NCI-H69 (cell line): ENCODE results near the gene PALD1.

Source experiments
- DNase-seq: peaks from one replicate; lab custom pipeline; 2025; lab: John Stamatoyannopoulos, UW

Gene PALD1

DNA sequence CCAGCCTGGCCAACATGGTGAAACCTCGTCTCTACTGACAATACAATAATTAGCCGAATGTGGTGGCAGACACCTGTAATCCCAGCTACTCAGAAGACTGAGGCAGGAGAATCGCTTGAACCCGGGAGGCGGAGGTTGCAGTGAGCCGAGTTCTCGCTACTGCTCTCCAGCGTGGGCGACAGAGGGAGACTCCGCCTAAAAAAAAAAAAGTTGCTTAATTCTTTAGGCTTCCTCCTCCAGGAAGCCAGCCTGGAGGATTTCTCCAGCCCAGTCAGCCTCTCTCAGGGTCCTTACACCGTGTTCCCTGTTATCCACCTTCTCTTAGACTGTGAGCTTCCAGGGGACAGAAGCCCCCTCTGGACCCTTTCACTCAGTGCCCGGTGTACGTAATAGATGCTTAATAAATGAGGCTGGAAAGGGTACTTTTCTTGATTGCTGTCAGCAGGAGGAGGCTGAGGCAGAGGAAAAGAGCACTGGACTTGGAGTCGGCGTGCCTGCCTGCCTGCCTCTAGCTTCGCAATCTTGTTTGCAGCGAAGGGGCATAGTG is 20.7 kb upstream of the PALD1 start:
- no peak for DNase-seq

DNA sequence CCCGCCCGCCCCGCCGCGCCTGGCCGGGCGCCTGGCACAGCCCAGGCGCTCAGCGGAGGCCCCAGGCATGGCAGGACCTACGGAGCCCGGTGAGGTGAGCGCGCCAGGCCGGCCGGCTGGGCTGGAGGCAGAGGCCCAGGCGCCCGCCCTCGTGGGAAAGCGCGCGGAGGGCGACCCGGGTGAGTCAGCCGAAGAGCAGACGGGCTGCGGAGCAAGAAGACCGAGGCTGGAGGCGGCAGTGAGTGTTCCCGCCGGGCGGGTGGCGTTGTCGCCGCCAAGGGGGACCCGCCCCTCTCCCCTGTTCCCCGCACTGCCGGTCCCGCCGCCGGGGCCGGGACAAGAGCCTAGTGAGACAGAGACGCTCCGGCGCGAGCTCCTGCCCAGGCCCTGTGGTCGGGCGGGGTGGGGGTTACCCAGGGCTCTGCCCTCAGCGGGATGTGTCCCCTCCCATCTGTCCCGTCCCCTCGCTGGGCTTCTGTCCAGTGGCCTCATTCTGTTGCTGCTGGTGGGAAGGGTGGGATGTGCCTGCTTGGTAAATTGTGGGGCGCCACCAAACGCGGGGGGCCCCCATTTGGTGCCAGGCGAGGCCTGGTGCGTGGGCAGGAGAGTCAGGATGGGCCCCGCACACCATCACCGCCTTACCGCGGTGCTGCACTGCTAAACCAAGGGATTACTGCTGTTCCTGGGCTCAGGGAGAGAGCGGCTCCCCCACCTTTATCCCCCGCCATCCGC is 20.1 kb upstream of the PALD1 start:
- DNase-seq, result peak; percentile 68

DNA sequence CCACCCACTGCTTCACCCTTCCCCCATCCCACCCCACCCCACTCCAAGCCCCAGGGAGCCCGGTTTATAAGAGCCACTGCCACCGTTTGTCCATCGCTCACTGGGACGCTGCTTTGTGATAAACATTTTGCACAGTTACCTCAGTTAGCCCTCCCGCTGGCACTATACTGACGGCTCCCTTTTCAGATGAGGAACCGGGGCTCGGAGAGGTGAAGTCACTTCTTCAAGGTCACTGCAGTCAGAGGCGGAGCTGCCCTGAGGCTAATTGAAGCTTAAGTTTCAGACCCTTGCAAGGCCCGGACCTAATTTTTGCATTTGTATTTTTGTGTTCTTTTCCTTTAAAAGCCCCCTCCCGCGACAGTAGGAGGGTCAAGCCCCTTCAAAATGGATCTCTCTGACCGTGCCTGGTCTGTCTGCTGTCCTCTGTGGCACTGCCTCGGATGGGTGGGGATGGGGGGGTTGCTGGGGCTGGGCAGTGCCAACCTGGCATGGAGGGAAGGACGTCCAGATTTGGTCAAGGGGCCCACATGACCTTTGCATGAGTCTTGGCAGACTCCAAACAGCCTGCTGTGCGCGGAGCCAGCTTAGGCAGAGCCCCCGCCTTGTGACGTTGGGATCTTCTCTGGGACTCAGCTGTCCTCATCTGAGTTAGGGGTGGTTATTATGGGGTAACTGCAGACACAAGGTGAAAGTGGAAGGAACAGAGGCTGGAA is 19.4 kb upstream of the PALD1 start:
- peak; percentile 36 for DNase-seq

DNA sequence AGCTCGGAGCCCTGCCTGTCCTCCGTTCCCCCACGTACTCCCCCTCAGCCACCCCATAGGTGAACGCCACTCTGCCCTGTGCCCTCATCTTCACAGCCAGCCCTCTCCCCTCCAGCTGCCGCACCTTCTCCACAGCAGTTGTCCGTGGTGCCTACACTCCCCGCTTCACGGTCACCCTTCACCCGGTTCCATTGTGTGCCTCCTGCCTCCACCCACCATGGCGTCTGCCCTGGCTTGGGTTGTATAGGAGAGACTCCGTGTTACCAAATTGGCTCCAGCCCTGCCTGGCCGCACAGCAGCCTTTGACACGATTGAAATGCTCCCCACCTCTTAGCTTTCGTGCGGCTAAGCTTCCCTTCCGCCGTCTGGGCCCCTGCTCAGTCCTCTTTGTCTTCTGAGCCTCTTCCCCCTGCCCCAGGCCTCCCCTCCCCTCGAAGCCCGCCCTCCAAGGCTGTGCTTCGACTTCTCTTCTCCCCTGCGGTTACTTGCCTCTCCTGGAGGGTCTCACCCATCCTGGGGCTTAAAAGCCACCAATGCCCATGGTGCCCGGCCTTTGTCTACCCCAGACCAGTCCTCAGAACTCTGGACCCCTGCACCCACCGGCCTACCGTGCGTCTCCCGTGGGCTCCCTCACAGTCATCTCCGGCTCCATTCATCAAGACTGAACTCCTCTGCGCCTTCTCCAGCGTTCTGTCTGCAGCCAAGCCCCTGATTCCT is 18.6 kb upstream of the PALD1 start:
- no peak for DNase-seq

DNA sequence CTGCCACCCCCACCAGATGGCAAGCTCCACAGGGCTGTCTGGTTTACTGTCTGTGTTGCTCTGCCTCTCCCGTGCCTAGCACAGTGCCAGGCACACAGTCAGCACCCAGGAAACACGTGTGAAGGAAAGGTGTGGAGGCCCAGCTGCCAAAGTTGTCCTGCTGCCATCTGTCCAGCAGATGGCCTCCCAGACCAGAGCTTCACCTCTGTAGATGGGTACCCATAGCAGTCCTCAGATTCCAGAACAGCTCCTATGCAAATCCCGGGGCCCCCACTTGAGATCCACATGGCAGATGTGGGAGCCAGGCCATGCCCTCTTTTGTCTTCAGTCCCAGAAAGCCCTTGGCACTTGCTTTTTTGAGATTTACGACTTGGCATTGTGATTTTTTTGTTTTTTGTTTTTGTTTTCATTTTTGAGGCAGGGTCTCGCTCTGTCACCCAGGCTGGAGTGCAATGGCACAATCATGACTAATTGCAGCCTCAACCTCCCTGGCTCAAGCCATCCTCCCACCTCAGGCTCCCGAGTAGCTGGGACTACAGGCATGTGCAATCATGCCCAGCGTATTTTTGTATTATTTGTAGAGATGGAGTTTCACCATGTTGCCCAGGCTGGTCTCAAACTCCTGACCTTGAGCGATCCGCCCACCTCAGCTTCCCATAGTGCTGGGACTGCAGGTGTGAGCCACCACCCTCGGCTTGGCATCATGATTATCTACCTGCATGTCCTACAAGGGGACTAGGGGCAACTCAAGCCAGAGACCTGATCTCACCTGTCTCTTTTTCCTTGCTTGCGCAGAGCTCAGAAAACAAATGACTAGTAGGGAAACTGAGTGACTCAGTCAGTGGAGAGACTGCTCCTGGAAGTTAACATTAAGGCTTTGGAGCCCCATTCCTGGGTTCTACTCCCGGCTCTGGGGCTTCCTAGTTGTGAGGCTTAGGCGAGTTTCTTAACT is 16.9 kb upstream of the PALD1 start:
- peak; percentile 71 for DNase-seq

DNA sequence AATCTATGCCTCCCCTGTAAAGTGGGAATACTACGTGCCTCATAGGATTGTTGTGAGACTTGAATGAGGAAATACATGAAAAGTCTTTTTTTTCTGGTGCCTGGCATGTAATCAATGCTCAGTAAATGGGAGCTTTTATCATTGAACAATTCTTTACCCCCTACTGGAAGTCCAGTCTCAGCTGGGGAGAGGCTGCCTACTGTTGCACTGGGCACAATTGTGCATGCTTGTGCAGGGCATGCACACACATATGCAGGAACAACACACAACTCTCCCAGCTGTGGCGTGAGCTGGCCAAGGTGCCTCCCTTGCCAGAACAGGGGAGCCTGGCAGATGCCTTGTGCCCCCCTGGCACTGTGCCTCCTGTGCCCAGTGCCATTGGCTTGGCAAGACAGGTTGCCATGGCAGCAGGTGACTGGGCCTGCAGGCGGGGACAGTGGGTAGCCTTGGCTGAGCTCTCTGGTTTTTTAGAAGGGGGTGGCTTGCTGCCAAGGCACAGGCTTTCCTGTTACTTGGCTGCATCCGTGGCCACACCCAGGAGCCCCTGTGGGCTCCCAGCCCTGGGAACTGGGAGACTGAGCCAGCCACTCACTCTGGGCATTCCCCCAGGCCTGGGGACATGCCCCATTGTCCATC is 16.1 kb upstream of the PALD1 start:
- peak; percentile 93 for DNase-seq

DNA sequence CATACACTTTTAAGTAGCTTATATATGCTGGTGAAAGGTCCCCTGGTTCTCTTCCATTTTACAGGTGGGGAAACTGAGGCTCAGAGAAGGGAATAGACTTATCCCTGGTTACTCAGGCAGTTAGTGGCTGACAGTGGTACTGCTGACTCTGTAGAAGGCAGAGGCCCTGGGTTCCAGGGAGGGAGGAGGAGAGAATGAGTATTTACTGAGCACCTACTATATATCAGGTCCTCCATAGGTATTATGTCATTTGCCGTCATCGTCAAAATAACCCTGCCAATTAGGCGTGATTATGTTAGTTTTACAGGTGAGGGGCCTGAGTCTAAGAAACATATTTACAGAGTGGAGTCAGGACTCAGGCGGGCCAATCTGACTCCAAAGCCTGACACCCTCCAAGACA is 13.3 kb upstream of the PALD1 start:
- DNase-seq, result no peak

DNA sequence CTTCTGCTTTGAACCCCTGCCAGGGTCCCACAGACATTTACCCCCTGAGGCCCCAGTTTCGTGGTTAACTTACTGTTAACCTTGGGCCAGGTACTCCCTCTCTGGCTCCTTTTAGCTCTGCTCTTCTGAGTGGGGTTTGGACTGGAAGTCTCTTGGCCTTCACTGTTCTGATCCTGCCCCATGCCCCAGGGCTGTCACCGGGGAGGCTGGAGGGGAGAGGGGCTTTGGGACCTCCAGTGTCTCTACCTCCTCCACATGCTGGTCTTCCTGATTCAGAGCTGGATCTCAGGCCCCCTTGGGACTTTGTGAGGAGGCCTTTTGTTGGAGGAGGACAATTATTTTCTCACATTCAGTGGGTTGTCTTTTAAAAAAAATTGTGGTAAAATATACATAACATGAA is 12.7 kb upstream of the PALD1 start:
- no peak for DNase-seq

DNA sequence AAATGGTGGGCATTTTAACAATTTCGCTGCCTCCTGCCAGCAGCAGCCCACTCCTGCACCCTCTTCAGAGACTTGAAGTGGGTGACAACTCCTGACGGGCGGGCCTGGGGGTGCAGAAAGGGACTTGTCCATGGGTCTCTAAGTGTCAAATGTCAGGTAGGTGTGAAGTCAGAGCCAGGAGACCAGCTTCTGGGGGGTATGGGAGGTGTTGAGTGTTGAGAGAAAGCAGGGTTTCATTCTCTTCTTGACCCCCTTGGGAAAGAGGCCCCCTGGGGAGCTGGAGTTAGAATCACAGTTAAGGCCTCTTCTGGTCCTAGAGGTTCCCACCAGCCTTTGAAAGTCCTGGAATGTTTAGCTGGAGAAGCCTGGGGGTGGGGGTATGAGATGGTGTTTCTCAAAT is 11.6 kb upstream of the PALD1 start:
- no peak for DNase-seq

DNA sequence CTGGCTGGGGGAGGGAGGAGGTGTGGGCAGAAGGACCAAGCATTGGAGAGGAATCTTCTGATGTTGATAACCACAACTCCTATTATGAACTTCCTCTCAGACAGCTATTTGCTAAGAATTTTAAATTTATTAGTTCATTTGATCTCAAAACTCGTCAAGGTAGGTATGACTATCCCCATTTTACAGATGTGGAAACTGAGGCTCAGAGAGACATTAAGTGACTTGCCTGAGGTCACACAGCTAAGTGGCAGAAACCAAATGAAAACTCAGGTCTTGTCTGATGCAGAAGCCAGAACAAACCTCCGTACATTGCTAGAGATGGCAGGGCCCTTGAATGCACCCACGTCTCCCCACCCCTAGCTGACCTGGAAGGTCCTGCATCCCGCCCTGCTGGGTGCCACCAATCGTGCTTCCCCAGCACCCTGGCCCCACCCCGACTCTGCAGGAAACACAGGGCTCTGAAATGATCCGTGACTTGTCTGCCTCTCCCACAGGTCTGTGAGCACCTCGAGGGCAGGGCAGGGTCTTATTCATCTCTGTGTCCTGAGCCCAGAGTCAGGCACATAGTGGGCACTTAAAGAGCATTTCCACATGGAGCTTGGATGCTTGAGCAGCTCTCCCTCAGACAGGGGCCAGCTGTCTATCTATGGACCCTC is 5.6 kb upstream of the PALD1 start:
- DNase-seq, result peak; percentile 45

DNA sequence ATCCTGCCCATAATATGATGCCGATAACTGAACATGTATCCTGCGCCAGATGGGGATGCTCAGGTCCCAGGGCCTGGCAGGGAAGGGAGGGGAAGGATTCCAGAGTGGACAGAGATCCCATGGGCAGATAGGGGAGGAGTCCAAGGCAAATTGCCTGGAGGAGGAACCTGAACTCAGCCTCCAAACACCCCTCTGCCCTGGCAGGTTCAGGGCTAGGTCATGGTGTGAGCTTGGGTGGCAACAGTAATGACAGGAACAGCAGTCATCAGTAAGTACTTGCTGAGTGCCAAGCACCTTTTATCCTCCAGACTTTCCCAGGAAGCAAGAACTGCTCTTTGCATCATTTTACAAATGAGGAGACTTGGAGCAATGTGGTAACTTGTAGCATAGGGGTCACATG is 3.8 kb upstream of the PALD1 start:
- DNase-seq, result peak; percentile 24

DNA sequence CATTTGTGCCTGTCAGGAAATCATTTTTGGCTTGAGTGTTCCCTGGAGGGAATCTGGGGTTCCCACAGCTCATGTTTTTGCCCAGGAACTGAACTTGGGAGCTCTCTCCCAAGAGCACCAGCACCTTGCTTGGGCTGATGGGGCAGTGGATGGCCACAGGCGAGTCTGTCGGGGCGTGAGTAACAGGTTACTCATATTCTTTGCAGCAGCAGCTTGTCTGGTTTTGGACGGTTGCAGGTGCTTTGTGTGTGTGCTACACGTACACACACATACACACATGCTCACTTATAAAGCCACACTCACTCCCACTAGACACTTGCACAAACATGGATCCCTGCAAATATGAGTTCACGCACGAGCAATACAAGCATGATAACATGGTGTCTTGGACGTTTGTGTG is 2.9 kb upstream of the PALD1 start:
- DNase-seq, result no peak

DNA sequence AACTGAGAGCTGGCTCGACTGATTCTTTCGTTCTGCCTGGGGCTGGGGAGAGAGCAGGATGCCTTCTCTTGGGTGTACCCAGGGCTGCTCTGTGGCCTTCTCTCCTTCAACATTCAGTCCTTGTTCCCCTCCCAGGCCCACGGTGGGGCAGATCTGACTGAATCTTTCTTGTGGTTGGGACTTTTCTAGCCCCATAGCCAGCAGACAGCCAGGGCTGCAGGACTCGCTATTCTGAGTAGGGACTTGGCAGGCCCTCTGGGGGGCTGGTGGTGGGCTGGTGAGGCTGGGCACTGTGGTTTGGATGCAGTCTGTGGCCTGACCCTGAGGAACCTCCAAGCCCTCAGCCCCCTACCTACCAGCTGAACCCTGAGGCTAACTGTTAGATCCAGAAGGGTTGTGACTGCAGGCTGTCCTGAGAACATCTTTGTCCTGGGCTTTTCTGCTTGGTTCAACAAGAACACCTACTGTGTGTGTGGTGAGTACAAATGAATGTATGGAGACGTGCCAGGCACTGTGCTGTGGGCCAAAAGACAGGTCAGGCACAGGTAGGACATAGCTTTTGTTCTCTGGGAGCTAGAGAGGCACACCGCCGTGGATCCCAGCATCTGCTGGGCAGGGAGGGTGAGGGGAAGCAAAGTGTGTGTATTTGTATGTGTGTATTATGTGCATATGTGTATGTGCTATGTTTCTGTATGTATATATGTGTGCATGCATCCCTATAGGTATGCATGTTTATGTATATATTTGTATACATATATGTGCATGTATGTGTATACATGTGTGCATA is 2.1 kb upstream of the PALD1 start:
- DNase-seq, result no peak

DNA sequence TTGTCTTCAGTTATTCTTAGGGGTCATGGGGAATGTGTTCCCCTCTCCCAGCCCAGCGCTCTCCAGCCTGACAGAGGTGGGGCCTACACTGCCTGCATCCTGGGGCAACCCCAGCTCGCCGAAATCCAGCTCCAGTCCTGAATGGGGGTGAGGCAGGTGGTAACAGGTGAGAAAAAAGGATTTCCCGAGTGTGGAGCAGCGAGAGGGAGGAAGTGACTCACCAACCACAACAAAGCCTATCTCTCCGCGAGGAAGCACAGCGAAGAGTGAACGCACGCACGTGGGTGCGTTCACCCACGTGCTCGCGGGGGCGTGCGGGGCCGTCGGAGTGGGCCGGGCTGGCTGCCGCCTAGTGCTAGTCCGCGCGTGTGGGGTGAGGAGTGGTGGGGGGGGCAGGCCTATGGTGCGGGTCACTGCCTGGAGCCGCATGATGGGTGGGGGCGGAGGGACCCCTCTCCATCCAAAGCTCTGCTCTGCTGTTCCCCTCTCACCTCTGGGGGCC is 855 bp upstream of the PALD1 start:
- DNase-seq, result peak; percentile 58

DNA sequence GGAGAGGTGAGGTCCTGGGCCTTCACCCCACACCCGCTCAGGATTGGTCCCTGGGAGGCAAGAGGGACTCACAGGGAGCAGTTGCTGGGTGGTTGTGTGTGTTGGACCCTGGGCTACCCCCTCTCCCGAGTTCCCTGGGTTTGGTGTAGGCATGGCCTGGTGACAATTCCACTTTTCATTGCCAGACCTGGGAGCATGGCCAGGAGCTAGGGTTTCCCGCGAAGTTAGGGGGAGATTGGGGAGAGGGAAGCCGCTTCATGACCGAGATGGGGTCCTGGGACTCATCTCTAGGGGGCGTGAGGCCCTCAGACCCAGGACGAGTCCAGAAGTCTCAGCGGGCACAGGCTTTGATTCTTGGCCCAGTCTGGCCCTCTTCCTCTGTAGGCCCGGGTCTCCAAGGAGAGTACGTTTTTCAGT is 606 bp downstream of the PALD1 start:
- no peak for DNase-seq

DNA sequence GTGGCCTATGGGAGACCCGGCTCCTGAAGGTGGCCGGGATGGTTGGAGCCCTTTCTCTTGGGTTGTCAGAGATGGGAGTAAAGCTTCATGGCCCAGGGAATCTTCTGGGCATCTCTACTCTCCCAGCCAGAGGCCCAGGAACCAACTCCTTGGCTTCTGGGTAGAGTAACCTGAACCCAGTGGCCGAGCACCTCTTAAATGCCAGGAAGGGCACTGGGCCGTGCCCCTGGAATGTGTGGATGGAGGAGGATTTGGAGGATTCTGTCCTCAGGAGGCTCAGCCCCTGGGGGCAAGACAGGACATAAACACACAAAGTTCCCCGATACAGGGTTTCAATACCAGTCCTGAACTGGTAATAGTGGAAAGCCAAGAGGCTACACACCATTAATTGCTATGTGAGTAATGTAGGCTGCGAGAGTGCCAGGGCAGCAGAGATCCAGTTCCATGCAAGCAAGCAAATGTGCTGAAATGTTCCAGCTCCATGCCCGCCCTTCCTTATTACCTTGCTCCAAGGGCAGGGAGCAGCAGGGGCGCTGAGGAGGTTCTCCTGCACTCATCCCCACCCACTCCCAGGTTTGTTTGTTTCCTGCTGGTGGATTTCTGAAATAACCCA is 1.2 kb downstream of the PALD1 start:
- no peak for DNase-seq

DNA sequence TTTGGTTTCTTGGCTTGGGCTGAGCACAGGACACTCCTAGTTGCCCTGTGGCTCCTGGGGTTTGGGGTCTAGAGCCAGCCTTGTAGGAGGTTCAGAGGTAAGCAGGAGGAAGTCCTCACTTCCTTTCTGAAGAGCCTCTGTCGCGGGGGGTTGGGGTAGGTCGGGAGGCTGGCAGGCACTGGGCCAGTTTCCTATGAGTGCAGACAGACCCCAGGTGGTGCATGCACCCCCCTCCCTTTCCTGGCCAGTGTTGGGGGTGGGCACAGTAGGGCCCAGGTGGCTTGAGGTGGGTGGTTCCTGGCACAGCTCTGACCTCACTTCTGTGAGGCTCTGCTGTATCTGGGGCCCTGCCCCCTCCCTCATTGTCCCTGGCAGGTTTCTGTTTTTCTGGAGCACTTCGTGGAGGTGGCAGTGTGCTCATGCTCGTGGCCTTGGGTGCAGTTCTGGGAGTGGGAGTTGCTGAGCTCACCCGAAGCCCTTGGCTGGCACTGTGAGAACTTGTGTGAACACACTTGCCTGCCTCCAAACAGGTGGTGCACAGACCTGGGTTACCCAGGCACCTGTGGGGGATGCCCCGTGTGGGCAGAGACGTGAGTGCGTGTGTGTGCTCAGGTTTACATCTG is 1.8 kb downstream of the PALD1 start:
- peak; percentile 68 for DNase-seq

DNA sequence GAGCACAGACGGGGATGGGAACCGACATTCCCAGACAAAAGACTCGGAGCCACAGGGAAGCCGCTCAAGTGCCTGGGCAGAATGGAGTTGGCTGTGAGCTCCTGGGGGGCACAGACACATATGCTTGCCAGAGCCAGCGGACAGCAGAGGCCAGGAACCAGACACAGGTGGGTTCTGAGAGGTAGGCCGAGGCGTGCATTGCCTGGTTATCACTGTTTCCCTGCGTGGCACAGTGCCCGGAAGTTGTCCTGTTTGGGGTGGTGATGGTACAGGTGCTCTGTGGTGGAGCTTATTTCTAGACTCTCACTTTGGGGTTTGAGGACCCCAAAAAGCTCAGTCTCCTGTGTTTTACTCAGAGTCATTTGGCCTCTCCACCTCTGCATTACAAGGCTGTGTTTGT is 2.5 kb downstream of the PALD1 start:
- no peak for DNase-seq
